HepG2 (cell line): ENCODE results near the gene TXNDC11. TPM values are rescaled to one million over a fixed set of nuclear protein-coding genes. Genes with fewer than 3 reads are reported as not detected.
A peak's percentile ranks its signal among the peaks of the same experiment; 100 is the strongest.

Source experiments
- AGO1 ChIP-seq: fragments of 200-400 bp; formaldehyde crosslinking; IDR thresholded peaks from 2 replicates; pipeline ENCODE4 v1.6.1; 2017; ENCODE audit warnings: mild to moderate bottlenecking, low read depth, low read length, moderate library complexity; ENCODE audit not compliant: poor library complexity, severe bottlenecking
- ASH2L ChIP-seq: fragments of 300-600, 200-600 bp; sonication (generic); IDR thresholded peaks from 2 replicates; pipeline ENCODE4 v1.7.0; 2017; ENCODE audit warnings: low read depth, mild to moderate bottlenecking, moderate library complexity, mixed read lengths, low read length; ENCODE audit not compliant: insufficient read length
- ATF2 ChIP-seq: sonication (generic); formaldehyde crosslinking; IDR thresholded peaks from 2 replicates; pipeline ENCODE4 v1.4.0; 2020; ENCODE audit warnings: missing genetic modification reagents
- HIC2 ChIP-seq: sonication (generic); formaldehyde crosslinking; IDR thresholded peaks from 2 replicates; pipeline ENCODE4 v1.9.0; 2022; ENCODE audit warnings: low read depth, missing genetic modification reagents
- KMT2A ChIP-seq: sonication (generic); formaldehyde crosslinking; IDR thresholded peaks from 2 replicates; pipeline ENCODE4 v1.4.0; 2020; ENCODE audit warnings: missing genetic modification reagents
- PREB ChIP-seq: sonication (generic); formaldehyde crosslinking; IDR thresholded peaks from 2 replicates; pipeline ENCODE4 v1.4.0; 2020; ENCODE audit warnings: missing genetic modification reagents
- REL ChIP-seq: sonication (generic); formaldehyde crosslinking; conservative IDR thresholded peaks from 2 replicates; pipeline ENCODE4 v1.8.0; 2022; ENCODE audit warnings: mild to moderate bottlenecking, missing genetic modification reagents, moderate library complexity
- RFXAP ChIP-seq: sonication (generic); formaldehyde crosslinking; IDR thresholded peaks from 2 replicates; pipeline ENCODE4 v1.4.0; 2020; ENCODE audit warnings: missing genetic modification reagents, borderline replicate concordance
- SIX1 ChIP-seq: sonication (generic); formaldehyde crosslinking; IDR thresholded peaks from 2 replicates; pipeline ENCODE4 v1.4.0; 2020; ENCODE audit warnings: missing genetic modification reagents, borderline replicate concordance
- SMAD9 ChIP-seq: sonication (generic); formaldehyde crosslinking; IDR thresholded peaks from 2 replicates; pipeline ENCODE4 v1.5.1; 2020; ENCODE audit warnings: mild to moderate bottlenecking, missing genetic modification reagents
- SP1 ChIP-seq, 2 experiments: fragments of 450-650 bp in 1 of 2; sonication (generic) in 1 of 2; formaldehyde crosslinking in 1 of 2; IDR thresholded peaks; 2 replicates each; pipeline versions ENCODE4 v1.4.0 to v1.6.1; 2016 to 2020; ENCODE audit warnings: missing genetic modification reagents in 1 of 2
- TAF1 ChIP-seq: sonication (generic); formaldehyde crosslinking; IDR thresholded peaks from 2 replicates; pipeline ENCODE4 v1.4.0; 2020; ENCODE audit warnings: missing genetic modification reagents
- ZFY ChIP-seq: sonication (generic); formaldehyde crosslinking; IDR thresholded peaks from 2 replicates; pipeline ENCODE4 v1.4.0; 2020; ENCODE audit warnings: missing genetic modification reagents
- ZNF232 ChIP-seq: sonication (generic); formaldehyde crosslinking; IDR thresholded peaks from 2 replicates; pipeline ENCODE4 v1.4.0; 2020; ENCODE audit warnings: missing genetic modification reagents, borderline replicate concordance
- ZNF24 ChIP-seq: fragments of 450-650 bp; IDR thresholded peaks from 2 replicates; pipeline ENCODE4 v1.6.1; 2017; ENCODE audit warnings: antibody characterized with exemption, mild to moderate bottlenecking
- ZNF280D ChIP-seq: sonication (generic); formaldehyde crosslinking; IDR thresholded peaks from 2 replicates; pipeline ENCODE4 v1.5.1; 2020; ENCODE audit warnings: mild to moderate bottlenecking, missing genetic modification reagents
- ZNF333 ChIP-seq: sonication (generic); formaldehyde crosslinking; IDR thresholded peaks from 2 replicates; pipeline ENCODE4 v1.4.0; 2020; ENCODE audit warnings: mild to moderate bottlenecking, missing genetic modification reagents, borderline replicate concordance
- ZNF367 ChIP-seq: sonication (generic); formaldehyde crosslinking; IDR thresholded peaks from 2 replicates; pipeline ENCODE4 v1.4.0; 2020; ENCODE audit warnings: missing genetic modification reagents, borderline replicate concordance
- ZNF720 ChIP-seq: sonication (generic); formaldehyde crosslinking; IDR thresholded peaks from 2 replicates; pipeline ENCODE4 v1.4.0; 2020; ENCODE audit warnings: missing genetic modification reagents
- ZSCAN20 ChIP-seq: sonication (generic); formaldehyde crosslinking; IDR thresholded peaks from 2 replicates; pipeline ENCODE4 v1.4.0; 2020; ENCODE audit warnings: missing genetic modification reagents, mild to moderate bottlenecking, borderline replicate concordance
- polyA plus RNA-seq, 8 experiments: library from polyadenylated mRNA; depleted of rRNA in 3 of 8; stranded (reverse) in 7 of 8; unstranded in 1 of 8; fragments of >200 nt; fragmentation: Illumina TruSeq in 4 of 8; extraction: Trizol in 4 of 8; gene quantifications; 2 replicates each; pipeline versions ENCODE4 v1.2.1 to v1.2.3, GENCODE V29; 2011 to 2016; ENCODE audit warnings: low read depth in 4 of 8, missing spikeins in 1 of 8, mixed read lengths in 1 of 8; ENCODE audit not compliant: insufficient read depth in 1 of 8
- total RNA-seq, 5 experiments: library from RNA; depleted of rRNA; stranded (reverse); fragments of >200 nt; fragmentation: Illumina TruSeq; extraction: Trizol; gene quantifications; 2 replicates each; pipeline ENCODE4 v1.2.3, GENCODE V29; 2016; ENCODE audit warnings: low read depth in 1 of 5

The TXNDC11 gene
- total and polyA plus RNA-seq, 2 of the 13 experiments (the other 11 are each of a cell fraction or from before 2014, with no cell fraction given), result 74.9 to 123 TPM

GRCh38 chr16:11667824-11668622 is 74.6 kb downstream of the TXNDC11 start, which contains the start of gene SNN (continued):
- TF ChIP-seq HIC2 (CRISPR knock-in tag) (peak; percentile 68; the same call in 1 of the 2 replicates), ZNF24 (peak; percentile 18; the same call in 1 of the 2 replicates), ZNF367 (CRISPR knock-in tag) (0 out of 2 replicates have a peak, but pooled peaks have one; percentile 34), ZNF333 (peak; percentile 39; the same call in 1 of the 2 replicates), SMAD9 (CRISPR knock-in tag) (no peak), ZFY (CRISPR knock-in tag) (no peak; the same call in 1 of the 2 replicates), SP1 (IDR thresholded peaks at IDR 0.05) (no peak), SP1 (CRISPR knock-in tag; IDR thresholded peaks at IDR 0.05) (peak; percentile 56; the same call in 1 of the 2 replicates), ZNF232 (no peak), TAF1 (CRISPR knock-in tag) (peak; percentile 31; the same call in 1 of the 2 replicates), KMT2A (CRISPR knock-in tag) (peak; percentile 25; the same call in 1 of the 2 replicates), ZNF720 (CRISPR knock-in tag) (peak; percentile 36; the same call in 1 of the 2 replicates), REL (CRISPR knock-in tag) (0 out of 2 replicates have a peak, but pooled peaks have one; percentile 13), ZNF280D (CRISPR knock-in tag) (no peak), ASH2L (peak; percentile 58), SIX1 (CRISPR knock-in tag) (no peak), ZSCAN20 (CRISPR knock-in tag) (no peak), ATF2 (no peak), PREB (CRISPR knock-in tag) (no peak), AGO1 (peak; percentile 56), RFXAP (CRISPR knock-in tag) (no peak)
